Tibial artery (tissue), 4 donors: ENCODE data around the gene TRPC3.

Experiments used
- DNase-seq, 2 donors: peaks; one replicate each; pipeline ENCODE4 v3.0.0-alpha.2; 2019
- H3K27ac ChIP-seq, 2 donors: fragments of 200-600 bp; sonication (generic) in 1 of 2; 1 replicate in 1 of 2; 2 replicates in 1 of 2; pipeline ENCODE4 v1.5.1; 2018 to 2019; ENCODE audit warnings: mild to moderate bottlenecking in 1 of 2
- H3K27me3 ChIP-seq, 2 donors: fragments of 200-600 bp; sonication (generic) in 1 of 2; one replicate each; pipeline versions ENCODE4 v1.5.1 to v1.6.0; 2016 to 2019
- H3K36me3 ChIP-seq, 3 donors: fragments of 200-600 bp; sonication (generic) in 2 of 3; one replicate each; pipeline ENCODE4 v1.5.1; 2016 to 2019; ENCODE audit warnings: mild to moderate bottlenecking in 2 of 3
- H3K4me1 ChIP-seq, 4 donors: fragments of 200-600 bp; sonication (generic) in 2 of 4; 1 replicate in 3 of 4; 2 replicates in 1 of 4; pipeline ENCODE4 v1.5.1; 2016 to 2019
- H3K4me3 ChIP-seq, 2 donors: fragments of 200-600 bp; sonication (generic) in 1 of 2; 1 replicate in 1 of 2; 2 replicates in 1 of 2; pipeline ENCODE4 v1.5.1; 2018 to 2019; ENCODE audit warnings: mild to moderate bottlenecking in 2 of 2
- H3K9me3 ChIP-seq, 3 donors: fragments of 200-600 bp; sonication (generic) in 1 of 3; one replicate each; pipeline ENCODE4 v1.5.1; 2016 to 2019
- intact Hi-C: fragments of 100-400 bp; cut with DNase I; formaldehyde crosslinking; loops from one replicate; pipeline ENCODE4 v1.15.0; 2023; ENCODE audit warnings: low total_unique reads
- TF ChIP-seq, protein P1 (sequence below), 2 experiments: fragments of 200-600 bp in 1 of 2; fragments of 450-650 bp in 1 of 2; IDR thresholded peaks; one replicate each; pipeline ENCODE4 v1.5.1; 2017 to 2019; ENCODE audit warnings: antibody characterized with exemption in 2 of 2, mild to moderate bottlenecking in 1 of 2, moderate library complexity in 1 of 2

Gene TRPC3

DNA sequence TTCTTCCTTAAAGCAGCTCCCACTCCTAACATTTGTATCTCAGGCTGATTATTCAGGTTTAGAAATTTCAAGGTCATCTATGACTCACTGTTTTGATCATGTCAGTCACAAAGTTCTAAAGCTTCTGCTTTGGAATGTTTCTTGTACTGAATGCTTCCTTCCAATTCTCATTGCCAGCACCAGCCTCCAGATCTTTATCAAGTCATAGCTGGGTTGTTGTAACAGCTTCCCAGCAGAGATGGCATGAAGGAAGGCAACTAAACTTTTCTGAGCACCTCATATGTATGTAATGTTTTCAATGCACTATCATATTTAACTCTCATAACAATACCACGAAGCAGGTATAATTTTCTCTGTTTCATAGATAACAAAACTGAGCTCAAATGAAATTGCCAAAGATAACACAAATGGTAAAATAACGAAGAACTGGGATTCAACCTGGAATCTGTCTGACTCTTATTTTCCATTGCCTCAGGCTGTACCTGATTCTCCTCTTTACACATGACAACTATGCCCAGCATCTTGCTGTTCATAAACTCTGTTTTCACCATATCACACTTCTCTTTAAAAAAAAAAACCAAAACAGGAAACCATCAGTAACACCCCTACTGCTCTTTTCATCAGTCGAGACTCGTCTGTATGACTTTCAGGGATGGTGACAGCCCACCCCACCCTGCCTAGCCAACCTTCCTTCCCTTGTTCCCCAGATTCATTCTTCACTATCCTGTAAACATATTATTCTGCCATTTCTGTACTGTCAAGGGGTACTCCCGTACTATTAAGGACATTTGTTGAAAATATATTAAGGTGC lies 13.4 kb downstream of the TRPC3 start:
- DNase-seq = no peak
- H3K27me3 ChIP-seq = peaks cover 0 to 9% of the 10 kb centered on the region in 2 donors
- H3K4me3 ChIP-seq = no peak overlapping the region
- no peaks in the 10 kb centered on the region for H3K9me3 ChIP-seq
- H3K27ac ChIP-seq = no peak overlapping the region
- TF ChIP-seq, protein P1, sequence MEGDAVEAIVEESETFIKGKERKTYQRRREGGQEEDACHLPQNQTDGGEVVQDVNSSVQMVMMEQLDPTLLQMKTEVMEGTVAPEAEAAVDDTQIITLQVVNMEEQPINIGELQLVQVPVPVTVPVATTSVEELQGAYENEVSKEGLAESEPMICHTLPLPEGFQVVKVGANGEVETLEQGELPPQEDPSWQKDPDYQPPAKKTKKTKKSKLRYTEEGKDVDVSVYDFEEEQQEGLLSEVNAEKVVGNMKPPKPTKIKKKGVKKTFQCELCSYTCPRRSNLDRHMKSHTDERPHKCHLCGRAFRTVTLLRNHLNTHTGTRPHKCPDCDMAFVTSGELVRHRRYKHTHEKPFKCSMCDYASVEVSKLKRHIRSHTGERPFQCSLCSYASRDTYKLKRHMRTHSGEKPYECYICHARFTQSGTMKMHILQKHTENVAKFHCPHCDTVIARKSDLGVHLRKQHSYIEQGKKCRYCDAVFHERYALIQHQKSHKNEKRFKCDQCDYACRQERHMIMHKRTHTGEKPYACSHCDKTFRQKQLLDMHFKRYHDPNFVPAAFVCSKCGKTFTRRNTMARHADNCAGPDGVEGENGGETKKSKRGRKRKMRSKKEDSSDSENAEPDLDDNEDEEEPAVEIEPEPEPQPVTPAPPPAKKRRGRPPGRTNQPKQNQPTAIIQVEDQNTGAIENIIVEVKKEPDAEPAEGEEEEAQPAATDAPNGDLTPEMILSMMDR (IDR thresholded peaks at IDR 0.05) = no peak
- H3K4me1 ChIP-seq = no peaks in the 10 kb centered on the region
- H3K36me3 ChIP-seq = no peaks in the 10 kb centered on the region
- intact Hi-C loops = no loop called here

DNA sequence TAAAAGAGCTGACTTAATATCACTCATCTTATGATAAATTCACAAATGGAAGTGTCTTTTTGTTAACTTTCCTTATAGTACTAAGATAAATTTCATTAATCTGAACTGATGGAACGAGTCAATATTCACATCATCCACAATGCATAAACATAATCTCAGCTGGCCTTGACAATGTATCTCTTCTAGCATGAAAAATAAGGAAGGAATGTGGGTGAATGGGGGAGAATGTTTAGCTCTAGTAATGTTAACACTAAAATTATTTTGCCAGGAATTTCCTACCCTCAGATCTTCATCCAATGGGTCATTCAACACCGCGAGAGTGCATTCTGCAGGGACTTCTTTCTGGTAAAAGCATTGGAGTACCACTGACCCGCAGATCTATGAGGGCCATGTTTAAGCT lies 15.8 kb downstream of the TRPC3 start:
- intact Hi-C loops = no loop called here
- H3K4me3 ChIP-seq = no peak overlapping the region
- no peaks in the 10 kb centered on the region for H3K9me3 ChIP-seq
- TF ChIP-seq, protein P1 (IDR thresholded peaks at IDR 0.05) = no peak
- no peaks in the 10 kb centered on the region for H3K36me3 ChIP-seq
- H3K27me3 ChIP-seq = peaks cover 0 to 3% of the 10 kb centered on the region in 2 donors
- no peak for DNase-seq
- no peaks in the 10 kb centered on the region for H3K4me1 ChIP-seq
- no peak overlapping the region for H3K27ac ChIP-seq

- no peaks in the 10 kb centered on the region for H3K9me3 ChIP-seq
- no peaks in the 10 kb centered on the region for H3K4me1 ChIP-seq
- DNase-seq = no peak
- intact Hi-C loops = no loop called here
- peaks cover 0 to 2% of the 10 kb centered on the region in 2 donors for H3K27me3 ChIP-seq
- TF ChIP-seq, protein P1 (IDR thresholded peaks at IDR 0.05) = no peak
- no peaks in the 10 kb centered on the region for H3K36me3 ChIP-seq
- H3K4me3 ChIP-seq = no peak overlapping the region
- no peak overlapping the region for H3K27ac ChIP-seq
These were observed 17.2 kb downstream of the TRPC3 start for GRCh38 chr4:121934635-121935034.

- Histone ChIP-seq H3K9me3 (no peaks in the 10 kb centered on the region), H3K27me3 (no peaks in the 10 kb centered on the region), H3K4me3 (no peak overlapping the region), H3K4me1 (no peaks in the 10 kb centered on the region), H3K36me3 (no peaks in the 10 kb centered on the region), H3K27ac (no peak overlapping the region)
- TF ChIP-seq, protein P1 (IDR thresholded peaks at IDR 0.05) = no peak
- intact Hi-C loops = no loop called here
- no peak for DNase-seq
These were observed 19.5 kb downstream of the TRPC3 start for GRCh38 chr4:121932212-121932974.

DNA sequence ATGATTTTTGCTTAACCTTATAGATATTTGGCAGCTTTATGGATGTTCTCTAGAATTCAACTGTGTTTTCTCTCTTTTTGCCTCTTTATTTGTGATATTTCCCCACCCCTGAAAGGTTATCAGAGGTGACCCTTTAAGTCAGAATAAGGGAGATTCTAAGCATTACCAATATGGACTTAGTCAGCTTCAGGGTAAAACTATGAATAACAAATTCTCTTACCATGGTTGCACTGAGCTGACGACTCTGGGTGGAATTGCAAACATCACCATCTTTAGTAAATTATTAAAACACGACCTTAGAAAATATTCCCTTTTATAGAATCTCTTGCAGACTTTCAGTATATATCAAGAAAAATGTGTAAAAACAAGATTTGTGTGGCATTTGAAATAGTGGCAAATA lies 21.6 kb downstream of the TRPC3 start:
- intact Hi-C loops = no loop called here
- no peaks in the 10 kb centered on the region for H3K27me3 ChIP-seq
- no peak for DNase-seq
- no peak overlapping the region for H3K27ac ChIP-seq
- TF ChIP-seq, protein P1 (IDR thresholded peaks at IDR 0.05) = no peak
- no peak overlapping the region for H3K4me3 ChIP-seq
- H3K36me3 ChIP-seq = no peaks in the 10 kb centered on the region
- no peaks in the 10 kb centered on the region for H3K4me1 ChIP-seq
- H3K9me3 ChIP-seq = no peaks in the 10 kb centered on the region
